IMR-90 (cell line): ENCODE measurements around the gene BFSP1.

Experiments
- BHLHE40 ChIP-seq: fragments of 150-350 bp; IDR thresholded peaks from 2 replicates; pipeline ENCODE4 v1.6.1; 2016; ENCODE audit warnings: mild to moderate bottlenecking, low read depth, low read length
- CEBPB ChIP-seq: IDR thresholded peaks from 2 replicates; pipeline ENCODE4 v1.6.1; 2012; ENCODE audit warnings: low read depth, low read length, improper control_type of control experiment
- CTCF ChIP-seq: conservative IDR thresholded peaks from 2 replicates; pipeline ENCODE4 v1.5.1; 2012; ENCODE audit warnings: mild to moderate bottlenecking, low read depth, low read length, improper control_type of control experiment
- MAZ ChIP-seq: IDR thresholded peaks from 2 replicates; pipeline ENCODE4 v1.6.1; 2012; ENCODE audit warnings: low read depth, mild to moderate bottlenecking, low read length, improper control_type of control experiment, moderate library complexity, borderline replicate concordance
- POLR2A ChIP-seq: IDR thresholded peaks from 2 replicates; pipeline ENCODE4 v1.6.1; 2012; ENCODE audit warnings: mild to moderate bottlenecking, low read depth, low read length
- SMC3 ChIP-seq: fragments of 150-350 bp; IDR thresholded peaks from 2 replicates; pipeline ENCODE4 v1.6.1; 2016; ENCODE audit warnings: low read depth, mild to moderate bottlenecking, antibody characterized with exemption, low read length, moderate library complexity
- USF2 ChIP-seq: fragments of 150-350 bp; IDR thresholded peaks from 2 replicates; pipeline ENCODE4 v1.6.1; 2017; ENCODE audit warnings: mild to moderate bottlenecking, antibody characterized with exemption, low read length, low read depth

- TF ChIP-seq CTCF (no peak), POLR2A (no peak), SMC3 (no peak), USF2 (no peak), MAZ (no peak), BHLHE40 (no peak), CEBPB (no peak)
Measured at GRCh38 chr20:17522528-17522927, 8.7 kb downstream of the BFSP1 start.
